Choroid plexus epithelial cell (primary cell): ENCODE data around the gene C3orf18.
A peak's percentile ranks its signal among the peaks of the same experiment; 100 is the strongest.

Source experiments
- DNase-seq: peaks from one replicate; pipeline ENCODE4 v3.0.0-alpha.2; 2010; ENCODE audit warnings: low read depth
- H3K4me3 ChIP-seq: 2 replicates; pipeline ENCODE4 v1.5.1; 2011; ENCODE audit warnings: low read depth, mild to moderate bottlenecking, control low read depth, low read length, moderate library complexity
- CTCF ChIP-seq: conservative IDR thresholded peaks from 2 replicates; pipeline ENCODE4 v1.5.1; 2011; ENCODE audit warnings: low read depth, mild to moderate bottlenecking, control low read depth, inconsistent platforms, low read length, moderate library complexity

The C3orf18 gene

GRCh38 chr3:50611464-50612233 is 44.1 kb upstream of the C3orf18 start, which contains the start of gene CISH:
Gene CISH, minus strand, starts transcription at chr3:50611774. Its CDS starts 124 bp downstream, at chr3:50611650.
- peak within 1 kb of the TSS; percentile 64 for H3K4me3 ChIP-seq
- peak; percentile 92 for DNase-seq
- peak; percentile 60 for TF ChIP-seq CTCF

- DNase-seq: no peak
- peak overlapping the region; percentile 64 for H3K4me3 ChIP-seq
- no peak for TF ChIP-seq CTCF
These were observed 43.5 kb upstream of the C3orf18 start for GRCh38 chr3:50610992-50611463.

GRCh38 chr3:50610181-50610971 is 42.8 kb upstream of the C3orf18 start:
- DNase-seq: no peak
- no peak overlapping the region for H3K4me3 ChIP-seq

DNA sequence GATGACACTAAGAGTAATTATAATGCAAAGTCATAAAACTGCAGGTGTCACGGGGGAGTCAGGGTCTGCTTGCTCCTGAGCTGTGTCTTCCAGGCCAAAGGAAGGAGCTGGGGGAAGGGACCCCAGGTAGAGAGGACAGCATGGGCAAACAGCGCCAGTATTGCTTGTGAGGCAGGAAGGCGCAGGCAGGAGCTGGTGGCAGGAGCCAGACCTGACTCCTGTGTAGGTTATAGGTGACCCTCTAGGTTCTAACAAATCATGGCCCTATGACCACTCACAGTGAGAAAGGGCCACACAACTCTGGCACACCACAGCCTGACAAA is 42.2 kb upstream of the C3orf18 start:
- DNase-seq: no peak
- no peak overlapping the region for H3K4me3 ChIP-seq
- no peak for TF ChIP-seq CTCF

More at GRCh38 chr3:50610181-50610971, 42.8 kb upstream of the C3orf18 start:
- TF ChIP-seq CTCF: no peak

- no peak for TF ChIP-seq CTCF
- DNase-seq: no peak
- no peak overlapping the region for H3K4me3 ChIP-seq
These were observed 41.7 kb upstream of the C3orf18 start for GRCh38 chr3:50609071-50609762.

DNA sequence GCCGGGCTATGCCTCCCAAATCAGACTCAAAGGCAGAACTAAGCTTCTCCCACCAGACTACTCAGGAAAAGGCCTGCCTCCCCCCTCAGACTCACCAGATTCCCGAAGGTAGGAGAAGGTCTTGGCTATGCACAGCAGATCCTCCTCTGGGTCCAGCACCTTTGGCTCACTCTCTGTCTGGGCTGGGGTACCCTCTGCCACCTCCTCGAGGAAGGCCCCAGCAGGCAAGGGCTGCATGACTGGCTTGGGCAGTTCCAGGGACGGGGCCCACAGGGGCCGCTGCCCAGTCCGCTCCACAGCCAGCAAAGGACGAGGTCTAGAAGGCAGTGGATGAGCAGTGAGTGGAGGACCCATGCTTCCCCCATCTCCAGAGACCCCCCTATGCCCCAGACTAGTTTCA is 40.7 kb upstream of the C3orf18 start:
- TF ChIP-seq CTCF: no peak
- no peak for DNase-seq
- H3K4me3 ChIP-seq: no peak overlapping the region
